HepG2 (cell line): Measurements from ENCODE around the gene GPC6. TPM values are rescaled to one million over a fixed set of nuclear protein-coding genes. Genes with fewer than 3 reads are reported as not detected.

Experiments
- ATAC-seq: fragments of 200-7000 bp; cut with Tn5 transposase; 3 replicates; pipeline ENCODE4 v1.9.1; 2020; ENCODE audit warnings: mild to moderate bottlenecking, moderate library complexity
- BruUV-seq: library from RNA; stranded (reverse); fragments of 400-500 nt; replicated peaks from 2 replicates; lab custom pipeline; 2021; lab: Mats Ljungman, UMichigan
- CTCF ChIA-PET: fragments of 300-600 bp; formaldehyde crosslinking; extraction: SDS; loops from one replicate; lab custom pipeline; 2021; ENCODE audit warnings: low total read pairs, inconsistent platforms, low intra/inter-chr PET ratio; lab: Yijun Ruan, JAX
- POLR2A ChIA-PET: fragments of 350-600 bp; sonication (Branson Sonifier 250); formaldehyde crosslinking; loops from one replicate; lab custom pipeline; 2020; ENCODE audit warnings: antibody characterized with exemption, inconsistent platforms; lab: Yijun Ruan, JAX
- DNase-seq: peaks from one replicate; pipeline ENCODE4 v3.0.0-alpha.2; 2015; ENCODE audit warnings: low spot score
- FAIRE-seq: peaks from 3 replicates; lab custom pipeline; 2011; peaks lifted over from hg19 to GRCh38; lab: Jason Lieb, UNC
- H2AFZ ChIP-seq: one replicate; pipeline ENCODE4 v1.6.1; 2011; ENCODE audit warnings: low read length, inconsistent platforms
- H3K27ac ChIP-seq: fragments of 300-600 bp; 3 replicates; pipeline ENCODE4 v1.8.0; 2011; ENCODE audit warnings: mixed run types, mild to moderate bottlenecking, mixed read lengths, low read length, inconsistent platforms; ENCODE audit not compliant: insufficient read depth; ENCODE audit errors: extremely low read length
- H3K27me3 ChIP-seq, 2 experiments: fragments of 200-600 bp in 1 of 2; 2 replicates in 1 of 2; 3 replicates in 1 of 2; pipeline versions ENCODE4 v1.6.0 to v1.8.0; 2011; ENCODE audit warnings: low read length in 2 of 2, mild to moderate bottlenecking in 2 of 2, moderate library complexity in 2 of 2, inconsistent platforms in 1 of 2; ENCODE audit not compliant: insufficient read depth in 2 of 2, control insufficient read depth in 1 of 2
- H3K36me3 ChIP-seq, 2 experiments: fragments of 200-600 bp in 1 of 2; replicated peaks in 1 of 2; 2 replicates in 1 of 2; 3 replicates in 1 of 2; pipeline versions ENCODE4 v1.5.1 to v1.8.0; 2011; ENCODE audit warnings: low read length in 2 of 2, inconsistent platforms in 1 of 2; ENCODE audit not compliant: insufficient read depth in 2 of 2, control insufficient read depth in 1 of 2
- H3K4me1 ChIP-seq: 2 replicates; pipeline ENCODE4 v1.5.1; 2012; ENCODE audit warnings: low read length, inconsistent platforms; ENCODE audit not compliant: insufficient read depth
- H3K4me2 ChIP-seq: 2 replicates; pipeline ENCODE4 v1.6.0; 2011; ENCODE audit warnings: low read depth, low read length, inconsistent platforms
- H3K4me3 ChIP-seq, 3 experiments: fragments of 200-600 bp in 1 of 3; sonication (generic), shearing (Covaris generic) in 1 of 3; replicated peaks in 1 of 3; 2 replicates each; pipeline ENCODE4 v1.5.1; 2011 to 2016; ENCODE audit warnings: low read length in 3 of 3, inconsistent platforms in 2 of 3, low read depth in 2 of 3, mild to moderate bottlenecking in 2 of 3, control low read depth in 1 of 3, mixed read lengths in 1 of 3; ENCODE audit not compliant: insufficient read depth in 1 of 3
- H3K79me2 ChIP-seq: one replicate; pipeline ENCODE4 v1.6.1; 2011; ENCODE audit warnings: low read length, inconsistent platforms; ENCODE audit not compliant: insufficient read depth
- H3K9ac ChIP-seq: 2 replicates; pipeline ENCODE4 v1.6.0; 2011; ENCODE audit warnings: mild to moderate bottlenecking, low read depth, low read length, inconsistent platforms; ENCODE audit not compliant: insufficient read depth
- H3K9me3 ChIP-seq: 2 replicates; pipeline ENCODE4 v1.5.1; 2012; ENCODE audit warnings: mild to moderate bottlenecking, low read length
- H4K20me1 ChIP-seq: 2 replicates; pipeline ENCODE4 v1.6.0; 2011; ENCODE audit warnings: inconsistent platforms, mild to moderate bottlenecking, low read length, moderate library complexity; ENCODE audit not compliant: insufficient read depth
- ARHGAP35 ChIP-seq: sonication (generic); formaldehyde crosslinking; IDR thresholded peaks from 2 replicates; pipeline ENCODE4 v1.9.0; 2022; ENCODE audit warnings: mild to moderate bottlenecking, inconsistent platforms, moderate library complexity, missing genetic modification reagents, borderline replicate concordance
- FOSL2 ChIP-seq: sonication (generic); formaldehyde crosslinking; IDR thresholded peaks from 2 replicates; pipeline ENCODE4 v1.4.0; 2020; ENCODE audit warnings: missing genetic modification reagents
- HDAC1 ChIP-seq: sonication (generic); formaldehyde crosslinking; IDR thresholded peaks from 2 replicates; pipeline ENCODE4 v1.5.1; 2020; ENCODE audit warnings: mild to moderate bottlenecking, missing genetic modification reagents
- HNF4G ChIP-seq, 2 experiments: sonication (generic) in 1 of 2; formaldehyde crosslinking in 1 of 2; IDR thresholded peaks; 2 replicates each; pipeline versions ENCODE4 v1.4.0 to v1.6.1; 2011 to 2020; ENCODE audit warnings: borderline replicate concordance in 2 of 2, low read depth in 2 of 2, mild to moderate bottlenecking in 2 of 2, low read length in 1 of 2, missing genetic modification reagents in 1 of 2, moderate library complexity in 1 of 2
- JDP2 ChIP-seq: sonication (generic); formaldehyde crosslinking; IDR thresholded peaks from 2 replicates; pipeline ENCODE4 v1.8.1; 2022; ENCODE audit warnings: missing genetic modification reagents, borderline replicate concordance
- MLLT10 ChIP-seq: sonication (generic); formaldehyde crosslinking; IDR thresholded peaks from 2 replicates; pipeline ENCODE4 v1.4.0; 2020; ENCODE audit warnings: missing genetic modification reagents
- SMARCC2 ChIP-seq: fragments of 450-650 bp; IDR thresholded peaks from 2 replicates; pipeline ENCODE4 v1.6.1; 2017; ENCODE audit warnings: antibody characterized with exemption, mild to moderate bottlenecking
- ZFX ChIP-seq: sonication (generic); formaldehyde crosslinking; IDR thresholded peaks from 2 replicates; pipeline ENCODE4 v1.4.0; 2020; ENCODE audit warnings: mild to moderate bottlenecking, low read depth, missing genetic modification reagents, moderate library complexity
- ZNF720 ChIP-seq: sonication (generic); formaldehyde crosslinking; IDR thresholded peaks from 2 replicates; pipeline ENCODE4 v1.4.0; 2020; ENCODE audit warnings: missing genetic modification reagents
- ZNF780A ChIP-seq: sonication (generic); formaldehyde crosslinking; IDR thresholded peaks from 2 replicates; pipeline ENCODE4 v1.8.0; 2022; ENCODE audit warnings: mild to moderate bottlenecking, missing genetic modification reagents, moderate library complexity
- ZNF883 ChIP-seq: sonication (generic); formaldehyde crosslinking; IDR thresholded peaks from 2 replicates; pipeline ENCODE4 v1.5.1; 2020; ENCODE audit warnings: mild to moderate bottlenecking, missing genetic modification reagents; ENCODE audit errors: not compliant biosample characterization
- WGBS: methylation state at CpG from one replicate; pipeline ENCODE4 v1.1.6; 2017; ENCODE audit warnings: low lambda C conversion rate; 5-methylcytosine and 5-hydroxymethylcytosine counted together
- in situ Hi-C: cut with HindIII; loops from 2 replicates; pipeline ENCODE4 v1.10.0; 2017; ENCODE audit warnings: low pct_unique_long_range_greater_than_20kb; ENCODE audit not compliant: extremely low pct_ligation_motif_present
- intact Hi-C: fragments of 100-400 bp; cut with micrococcal nuclease; formaldehyde crosslinking; loops from one replicate; pipeline ENCODE4 v1.10.0; 2022; ENCODE audit not compliant: unreplicated experiment
- polyA plus RNA-seq, 8 experiments: library from polyadenylated mRNA; depleted of rRNA in 3 of 8; stranded (reverse) in 7 of 8; unstranded in 1 of 8; fragments of >200 nt; fragmentation: Illumina TruSeq in 4 of 8; extraction: Trizol in 4 of 8; gene quantifications; 2 replicates each; pipeline versions ENCODE4 v1.2.1 to v1.2.3, GENCODE V29; 2011 to 2016; ENCODE audit warnings: low read depth in 4 of 8, missing spikeins in 1 of 8, mixed read lengths in 1 of 8; ENCODE audit not compliant: insufficient read depth in 1 of 8
- total RNA-seq, 5 experiments: library from RNA; depleted of rRNA; stranded (reverse); fragments of >200 nt; fragmentation: Illumina TruSeq; extraction: Trizol; gene quantifications; 2 replicates each; pipeline ENCODE4 v1.2.3, GENCODE V29; 2016; ENCODE audit warnings: low read depth in 1 of 5
- TF ChIP-seq, protein P1 (sequence below): sonication (generic); formaldehyde crosslinking; IDR thresholded peaks from 2 replicates; pipeline ENCODE4 v1.9.0; 2021; ENCODE audit warnings: mild to moderate bottlenecking, missing genetic modification reagents
- TF ChIP-seq, protein P2 (sequence below): IDR thresholded peaks from 2 replicates; pipeline ENCODE4 v1.6.1; 2016

The GPC6 gene
- total and polyA plus RNA-seq, 2 of the 13 experiments (the other 11 are each of a cell fraction or from before 2014, with no cell fraction given): 24.5 to 33.9 TPM

DNA sequence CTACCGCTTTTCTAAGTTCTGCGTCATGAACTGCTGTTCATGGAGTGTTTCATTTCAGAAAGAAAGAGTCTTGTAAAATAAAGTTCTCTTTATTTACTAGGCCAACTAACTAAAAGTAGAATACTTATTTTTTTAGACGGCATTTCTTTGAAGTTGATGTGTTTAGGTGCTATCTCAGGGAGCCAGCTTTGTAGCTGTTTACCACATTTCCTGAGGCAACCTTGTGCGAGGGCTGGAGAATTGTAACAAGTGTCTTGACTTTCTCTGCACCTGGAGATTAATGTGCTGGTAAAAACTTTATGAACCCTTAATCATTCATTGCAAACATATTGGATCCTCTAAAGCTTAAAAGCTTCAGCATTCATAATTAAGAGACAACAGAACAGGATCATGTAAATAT is 229.3 kb downstream of the GPC6 start:
- ChIA-PET POLR2A (no interaction called here), CTCF (no interaction called here)
- DNase-seq: no peak
- over 99% methylated on average over 4 of the region's 4 CpGs for WGBS
- Histone ChIP-seq H3K27me3 (no peaks in the 10 kb centered on the region), H2AFZ (no peak overlapping the region), H3K9ac (no peak overlapping the region), H3K4me1 (no peaks in the 10 kb centered on the region), H3K79me2 (peaks cover 7% of the 10 kb centered on the region), H3K4me3 (no peak overlapping the region), H3K27ac (no peak overlapping the region), H3K36me3 (no peaks in the 10 kb centered on the region), H3K4me2 (no peak overlapping the region), H3K9me3 (no peaks in the 10 kb centered on the region), H4K20me1 (no peaks in the 10 kb centered on the region)
- no TSS peak for BruUV-seq
- in situ Hi-C loops: no loop called here
- no peak for TF ChIP-seq ZNF780A (CRISPR knock-in tag)
- no peak for TF ChIP-seq MLLT10
- TF ChIP-seq ARHGAP35 (CRISPR knock-in tag): no peak
- TF ChIP-seq HDAC1 (CRISPR knock-in tag): no peak
- no peak for TF ChIP-seq ZNF883 (CRISPR knock-in tag)
- TF ChIP-seq ZFX (CRISPR knock-in tag): no peak
- TF ChIP-seq, protein P1, sequence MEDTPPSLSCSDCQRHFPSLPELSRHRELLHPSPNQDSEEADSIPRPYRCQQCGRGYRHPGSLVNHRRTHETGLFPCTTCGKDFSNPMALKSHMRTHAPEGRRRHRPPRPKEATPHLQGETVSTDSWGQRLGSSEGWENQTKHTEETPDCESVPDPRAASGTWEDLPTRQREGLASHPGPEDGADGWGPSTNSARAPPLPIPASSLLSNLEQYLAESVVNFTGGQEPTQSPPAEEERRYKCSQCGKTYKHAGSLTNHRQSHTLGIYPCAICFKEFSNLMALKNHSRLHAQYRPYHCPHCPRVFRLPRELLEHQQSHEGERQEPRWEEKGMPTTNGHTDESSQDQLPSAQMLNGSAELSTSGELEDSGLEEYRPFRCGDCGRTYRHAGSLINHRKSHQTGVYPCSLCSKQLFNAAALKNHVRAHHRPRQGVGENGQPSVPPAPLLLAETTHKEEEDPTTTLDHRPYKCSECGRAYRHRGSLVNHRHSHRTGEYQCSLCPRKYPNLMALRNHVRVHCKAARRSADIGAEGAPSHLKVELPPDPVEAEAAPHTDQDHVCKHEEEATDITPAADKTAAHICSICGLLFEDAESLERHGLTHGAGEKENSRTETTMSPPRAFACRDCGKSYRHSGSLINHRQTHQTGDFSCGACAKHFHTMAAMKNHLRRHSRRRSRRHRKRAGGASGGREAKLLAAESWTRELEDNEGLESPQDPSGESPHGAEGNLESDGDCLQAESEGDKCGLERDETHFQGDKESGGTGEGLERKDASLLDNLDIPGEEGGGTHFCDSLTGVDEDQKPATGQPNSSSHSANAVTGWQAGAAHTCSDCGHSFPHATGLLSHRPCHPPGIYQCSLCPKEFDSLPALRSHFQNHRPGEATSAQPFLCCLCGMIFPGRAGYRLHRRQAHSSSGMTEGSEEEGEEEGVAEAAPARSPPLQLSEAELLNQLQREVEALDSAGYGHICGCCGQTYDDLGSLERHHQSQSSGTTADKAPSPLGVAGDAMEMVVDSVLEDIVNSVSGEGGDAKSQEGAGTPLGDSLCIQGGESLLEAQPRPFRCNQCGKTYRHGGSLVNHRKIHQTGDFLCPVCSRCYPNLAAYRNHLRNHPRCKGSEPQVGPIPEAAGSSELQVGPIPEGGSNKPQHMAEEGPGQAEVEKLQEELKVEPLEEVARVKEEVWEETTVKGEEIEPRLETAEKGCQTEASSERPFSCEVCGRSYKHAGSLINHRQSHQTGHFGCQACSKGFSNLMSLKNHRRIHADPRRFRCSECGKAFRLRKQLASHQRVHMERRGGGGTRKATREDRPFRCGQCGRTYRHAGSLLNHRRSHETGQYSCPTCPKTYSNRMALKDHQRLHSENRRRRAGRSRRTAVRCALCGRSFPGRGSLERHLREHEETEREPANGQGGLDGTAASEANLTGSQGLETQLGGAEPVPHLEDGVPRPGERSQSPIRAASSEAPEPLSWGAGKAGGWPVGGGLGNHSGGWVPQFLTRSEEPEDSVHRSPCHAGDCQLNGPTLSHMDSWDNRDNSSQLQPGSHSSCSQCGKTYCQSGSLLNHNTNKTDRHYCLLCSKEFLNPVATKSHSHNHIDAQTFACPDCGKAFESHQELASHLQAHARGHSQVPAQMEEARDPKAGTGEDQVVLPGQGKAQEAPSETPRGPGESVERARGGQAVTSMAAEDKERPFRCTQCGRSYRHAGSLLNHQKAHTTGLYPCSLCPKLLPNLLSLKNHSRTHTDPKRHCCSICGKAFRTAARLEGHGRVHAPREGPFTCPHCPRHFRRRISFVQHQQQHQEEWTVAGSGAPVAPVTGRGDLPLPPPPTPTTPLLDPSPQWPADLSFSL (CRISPR knock-in tag): no peak
- no peak for TF ChIP-seq FOSL2 (CRISPR knock-in tag)
- TF ChIP-seq SMARCC2: no peak
- TF ChIP-seq JDP2 (CRISPR knock-in tag): no peak
- no peak for TF ChIP-seq ZNF720 (CRISPR knock-in tag)
- no peak for TF ChIP-seq HNF4G (IDR thresholded peaks at IDR 0.05; ENCODE audit: borderline replicate concordance, low read depth, low read length)
- TF ChIP-seq HNF4G (CRISPR knock-in tag; IDR thresholded peaks at IDR 0.05; ENCODE audit: borderline replicate concordance, low read depth): no peak
- TF ChIP-seq, protein P2, sequence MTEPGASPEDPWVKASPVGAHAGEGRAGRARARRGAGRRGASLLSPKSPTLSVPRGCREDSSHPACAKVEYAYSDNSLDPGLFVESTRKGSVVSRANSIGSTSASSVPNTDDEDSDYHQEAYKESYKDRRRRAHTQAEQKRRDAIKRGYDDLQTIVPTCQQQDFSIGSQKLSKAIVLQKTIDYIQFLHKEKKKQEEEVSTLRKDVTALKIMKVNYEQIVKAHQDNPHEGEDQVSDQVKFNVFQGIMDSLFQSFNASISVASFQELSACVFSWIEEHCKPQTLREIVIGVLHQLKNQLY (CRISPR knock-in tag): no peak
- ATAC-seq: no peak
- intact Hi-C loops: no loop called here
- FAIRE-seq: no peak
